Spleen (tissue), 11 donors: Measurements from ENCODE around the gene MUC4. TPM values are rescaled to one million over a fixed set of nuclear protein-coding genes. Genes with fewer than 3 reads are reported as not detected.

ENCODE experiments used
- DNase-seq: peaks from one replicate; pipeline ENCODE4 v3.0.0-alpha.2; 2020
- H3K27ac ChIP-seq, 8 donors: fragments of 200-600 bp; sonication (generic) in 7 of 8; 1 replicate in 4 of 8; 2 replicates in 4 of 8; pipeline versions ENCODE4 v1.5.0 to v1.8.0; 2016 to 2021; ENCODE audit warnings: inconsistent platforms in 4 of 8, mild to moderate bottlenecking in 4 of 8, moderate library complexity in 1 of 8
- H3K27me3 ChIP-seq, 7 donors: fragments of 200-600 bp; sonication (generic) in 6 of 7; replicated peaks in 1 of 7; 1 replicate in 4 of 7; 2 replicates in 3 of 7; pipeline versions ENCODE4 v1.5.0 to v1.8.0; 2016 to 2021; ENCODE audit warnings: inconsistent platforms in 3 of 7, mild to moderate bottlenecking in 1 of 7
- H3K36me3 ChIP-seq, 6 donors: fragments of 200-600 bp; sonication (generic) in 5 of 6; 1 replicate in 4 of 6; 2 replicates in 2 of 6; pipeline versions ENCODE4 v1.5.0 to v1.8.0; 2016 to 2021; ENCODE audit warnings: inconsistent platforms in 2 of 6
- H3K4me1 ChIP-seq, 6 donors: fragments of 200-600 bp; sonication (generic) in 5 of 6; 1 replicate in 3 of 6; 2 replicates in 3 of 6; pipeline versions ENCODE4 v1.5.0 to v1.8.0; 2016 to 2021; ENCODE audit warnings: inconsistent platforms in 3 of 6
- H3K4me3 ChIP-seq, 8 donors: fragments of 200-600 bp; sonication (generic) in 7 of 8; 1 replicate in 4 of 8; 2 replicates in 4 of 8; pipeline versions ENCODE4 v1.5.0 to v1.8.0; 2016 to 2021; ENCODE audit warnings: inconsistent platforms in 4 of 8, mild to moderate bottlenecking in 4 of 8, moderate library complexity in 2 of 8
- H3K9me3 ChIP-seq, 8 donors: fragments of 200-600 bp; sonication (generic) in 7 of 8; 1 replicate in 4 of 8; 2 replicates in 4 of 8; pipeline versions ENCODE4 v1.5.0 to v1.8.0; 2016 to 2021; ENCODE audit warnings: inconsistent platforms in 4 of 8
- CTCF ChIP-seq, 11 experiments: fragments of 200-600 bp in 7 of 11; fragments of 450-650 bp in 4 of 11; sonication (generic) in 4 of 11; IDR thresholded peaks in 8 of 11; conservative IDR thresholded peaks in 3 of 11; 1 replicate in 7 of 11; 2 replicates in 4 of 11; pipeline versions ENCODE4 v1.4.0 to v1.8.0; 2016 to 2021; ENCODE audit warnings: antibody characterized with exemption in 11 of 11, inconsistent platforms in 4 of 11, mild to moderate bottlenecking in 1 of 11
- POLR2A ChIP-seq, 3 donors: fragments of 450-650 bp; IDR thresholded peaks; one replicate each; pipeline ENCODE4 v1.5.1; 2017; ENCODE audit warnings: antibody characterized with exemption in 3 of 3, mild to moderate bottlenecking in 1 of 3
- POLR2AphosphoS5 ChIP-seq, 3 donors: sonication (generic); formaldehyde crosslinking; IDR thresholded peaks; one replicate each; pipeline ENCODE4 v1.5.1; 2017; ENCODE audit warnings: antibody characterized with exemption in 3 of 3
- WGBS, 5 donors: extraction: QIAGEN DNeasy Blood & Tissue Kit in 3 of 5; methylation state at CpG; one replicate each; pipeline versions ENCODE4 v1.1.5 to v1.1.7; 2013 to 2018; 5-methylcytosine and 5-hydroxymethylcytosine counted together
- intact Hi-C: fragments of 100-400 bp; cut with DNase I; formaldehyde crosslinking; loops from one replicate; pipeline ENCODE4 v1.15.0; 2023; ENCODE audit warnings: low total_unique reads
- polyA plus RNA-seq, 3 donors: library from polyadenylated mRNA; stranded (reverse); fragments of 200-250 nt; gene quantifications; one replicate each; pipeline ENCODE4 v1.2.1, GENCODE V29; 2013
- total RNA-seq, 7 donors: library from RNA; depleted of rRNA in 3 of 7; stranded (reverse); fragments of >200 nt in 3 of 7; fragmentation: NEBNext Ultra II Directional in 4 of 7; extraction: Animal tissue kit (Norgen Biotek cat#: 25700) in 4 of 7; gene quantifications; one replicate each; pipeline versions ENCODE4 v1.1.0 to v1.2.1, GENCODE V29; 2016 to 2021
- donor health status: healthy with polysubstance abuse.
- donor health status: DM: no; HTN: no; CAD: no; lungs with moderate emphysema.
- donor health status: DM: no; HTN: no; CAD: no.
- donor health status: Bipolar disorder and iron deficiency.
- donor health status: healthy.
- donor health status: DM: no; HTN: no; CAD: no.
- donor health status: DM: yes; HTN: yes; CAD: no.

Gene MUC4
- total and polyA plus RNA-seq, 10 donors: 0.02 to 0.03 TPM; not detected in 8

- Histone ChIP-seq H3K9me3 (no peaks in the 10 kb centered on the region), H3K4me1 (peaks cover 0 to 6% (median 0%) of the 10 kb centered on the region in 6 donors), H3K27me3 (peaks cover 0 to 66% (median 0%) of the 10 kb centered on the region in 7 donors), H3K4me3 (no peak overlapping the region), H3K36me3 (no peaks in the 10 kb centered on the region), H3K27ac (no peak overlapping the region)
- peak; percentile 63 for DNase-seq
- intact Hi-C loops: no loop called here
- WGBS, 5 donors: 80 to 91% (median 88%) methylated on average over 18 to 22 of the region's 22 CpGs
- TF ChIP-seq POLR2AphosphoS5 (IDR thresholded peaks at IDR 0.05) (no peak), CTCF (IDR thresholded peaks at IDR 0.05 in 8 of 11, conservative IDR thresholded peaks at IDR 0.05 in 3 of 11) (no peak), POLR2A (IDR thresholded peaks at IDR 0.05) (no peak)
Observed at GRCh38 chr3:195809796-195810454, 1.8 kb downstream of the MUC4 start.

- Histone ChIP-seq H3K4me1 (peaks cover 0 to 12% (median 5%) of the 10 kb centered on the region in 6 donors), H3K9me3 (no peaks in the 10 kb centered on the region), H3K36me3 (no peaks in the 10 kb centered on the region), H3K4me3 (no peak overlapping the region), H3K27ac (no peak overlapping the region), H3K27me3 (peaks cover 0 to 67% (median 0%) of the 10 kb centered on the region in 7 donors)
- TF ChIP-seq POLR2A (IDR thresholded peaks at IDR 0.05): no peak
- no peak for TF ChIP-seq CTCF (IDR thresholded peaks at IDR 0.05 in 8 of 11, conservative IDR thresholded peaks at IDR 0.05 in 3 of 11)
- TF ChIP-seq POLR2AphosphoS5 (IDR thresholded peaks at IDR 0.05): no peak
- 73 to 88% (median 82%) methylated on average over 17 of the region's 17 CpGs for WGBS, 5 donors
- intact Hi-C loops: no loop called here
- DNase-seq: peak; percentile 46
Observed at GRCh38 chr3:195809291-195809785, 2.4 kb downstream of the MUC4 start.

- WGBS, 5 donors: 89 to 95% (median 94%) methylated on average over 7 to 11 of the region's 11 CpGs
- peak; percentile 41 for DNase-seq
- H3K27me3 ChIP-seq: peaks cover 0 to 67% (median 0%) of the 10 kb centered on the region in 7 donors
- H3K36me3 ChIP-seq: no peaks in the 10 kb centered on the region
- H3K4me3 ChIP-seq: no peak overlapping the region
- no peaks in the 10 kb centered on the region for H3K9me3 ChIP-seq
- TF ChIP-seq POLR2A (IDR thresholded peaks at IDR 0.05): no peak
- no peak for TF ChIP-seq POLR2AphosphoS5 (IDR thresholded peaks at IDR 0.05)
- no peak for TF ChIP-seq CTCF (IDR thresholded peaks at IDR 0.05 in 8 of 11, conservative IDR thresholded peaks at IDR 0.05 in 3 of 11)
- no peak overlapping the region for H3K27ac ChIP-seq
- intact Hi-C loops: no loop called here
- H3K4me1 ChIP-seq: peaks cover 0 to 17% (median 8%) of the 10 kb centered on the region in 6 donors
Observed at GRCh38 chr3:195808741-195809290, 2.9 kb downstream of the MUC4 start.

GRCh38 chr3:195807681-195808121 lies 4.0 kb downstream of the MUC4 start:
- Histone ChIP-seq H3K27ac (no peak overlapping the region), H3K4me3 (no peak overlapping the region), H3K9me3 (no peaks in the 10 kb centered on the region), H3K4me1 (peaks cover 0 to 28% (median 13%) of the 10 kb centered on the region in 6 donors), H3K36me3 (no peaks in the 10 kb centered on the region), H3K27me3 (peaks cover 0 to 67% (median 0%) of the 10 kb centered on the region in 7 donors)
- WGBS, 5 donors: 69 to 84% (median 81%) methylated on average over 15 of the region's 15 CpGs
- peak; percentile 69 for DNase-seq
- TF ChIP-seq POLR2AphosphoS5 (IDR thresholded peaks at IDR 0.05) (no peak), POLR2A (IDR thresholded peaks at IDR 0.05) (no peak), CTCF (IDR thresholded peaks at IDR 0.05 in 8 of 11, conservative IDR thresholded peaks at IDR 0.05 in 3 of 11) (no peak)
- intact Hi-C loops: no loop called here
